Ishikawa (cell line): ENCODE results near the gene RPL15.

Experiments used
- CEBPB ChIP-seq: IDR thresholded peaks from 2 replicates; pipeline ENCODE4 v1.6.1; 2012
- CREB1 ChIP-seq: IDR thresholded peaks from 2 replicates; pipeline ENCODE4 v1.6.1; 2012; ENCODE audit warnings: low read depth
- EGR1 ChIP-seq: IDR thresholded peaks from 2 replicates; pipeline ENCODE4 v1.6.1; 2012
- EP300 ChIP-seq: IDR thresholded peaks from 2 replicates; pipeline ENCODE4 v1.6.1; 2012; ENCODE audit warnings: borderline replicate concordance
- FOXM1 ChIP-seq: IDR thresholded peaks from 2 replicates; pipeline ENCODE4 v1.6.1; 2012; ENCODE audit warnings: low read depth, borderline replicate concordance
- NFIC ChIP-seq: IDR thresholded peaks from 2 replicates; pipeline ENCODE4 v1.6.1; 2012
- RAD21 ChIP-seq: IDR thresholded peaks from 2 replicates; pipeline ENCODE4 v1.6.1; 2012; ENCODE audit warnings: low read depth
- TAF1 ChIP-seq: IDR thresholded peaks from 2 replicates; pipeline ENCODE4 v1.6.1; 2012; ENCODE audit warnings: low read depth, mild to moderate bottlenecking
- TCF12 ChIP-seq: IDR thresholded peaks from 2 replicates; pipeline ENCODE4 v1.6.1; 2012; ENCODE audit warnings: low read depth
- TEAD4 ChIP-seq: IDR thresholded peaks from 2 replicates; pipeline ENCODE4 v1.6.1; 2012
- YY1 ChIP-seq: IDR thresholded peaks from 2 replicates; pipeline ENCODE4 v1.6.1; 2012; ENCODE audit warnings: low read depth
- ZBTB7A ChIP-seq: IDR thresholded peaks from 2 replicates; pipeline ENCODE4 v1.6.1; 2012; ENCODE audit warnings: low read depth
- TF ChIP-seq, protein P1 (sequence below): IDR thresholded peaks from 2 replicates; pipeline ENCODE4 v1.6.1; 2012; ENCODE audit warnings: low read depth, mild to moderate bottlenecking
- TF ChIP-seq, protein P2 (sequence below): IDR thresholded peaks from 2 replicates; pipeline ENCODE4 v1.6.1; 2012
- TF ChIP-seq, protein P3 (sequence below): IDR thresholded peaks from 2 replicates; pipeline ENCODE4 v1.6.1; 2012

Gene RPL15

DNA sequence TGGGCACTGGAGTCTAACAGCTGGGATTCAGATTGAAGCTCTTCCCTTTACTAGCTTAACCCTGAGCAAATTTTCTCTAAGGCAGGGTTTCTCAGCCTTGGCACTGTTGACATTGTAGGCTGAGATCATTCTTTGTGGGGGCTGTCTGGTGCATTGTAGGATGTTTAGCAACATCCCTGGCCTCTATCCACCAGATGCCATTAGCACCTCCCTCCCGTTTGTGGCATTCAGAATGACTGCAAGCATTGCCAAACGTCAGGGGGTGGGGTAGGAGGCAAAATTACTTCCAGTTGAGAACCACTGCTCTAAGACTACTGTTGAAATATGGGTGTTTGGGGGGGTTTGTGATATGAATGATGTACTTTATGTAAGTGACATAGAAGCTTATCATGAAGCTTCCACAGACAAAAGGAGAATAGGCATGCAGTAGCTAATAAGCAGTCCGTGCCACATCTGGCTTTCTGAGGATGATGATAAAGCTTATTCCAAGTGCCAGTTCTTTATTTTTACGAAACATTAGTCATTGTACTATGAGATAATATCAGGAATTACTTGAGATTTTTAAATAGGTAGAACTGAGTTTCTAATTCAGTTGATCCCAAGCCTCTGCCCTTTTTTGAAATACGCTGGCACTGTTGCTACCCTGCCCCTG is 39.5 kb upstream of the RPL15 start:
- no peak for TF ChIP-seq EGR1
- no peak for TF ChIP-seq YY1
- TF ChIP-seq, protein P1, sequence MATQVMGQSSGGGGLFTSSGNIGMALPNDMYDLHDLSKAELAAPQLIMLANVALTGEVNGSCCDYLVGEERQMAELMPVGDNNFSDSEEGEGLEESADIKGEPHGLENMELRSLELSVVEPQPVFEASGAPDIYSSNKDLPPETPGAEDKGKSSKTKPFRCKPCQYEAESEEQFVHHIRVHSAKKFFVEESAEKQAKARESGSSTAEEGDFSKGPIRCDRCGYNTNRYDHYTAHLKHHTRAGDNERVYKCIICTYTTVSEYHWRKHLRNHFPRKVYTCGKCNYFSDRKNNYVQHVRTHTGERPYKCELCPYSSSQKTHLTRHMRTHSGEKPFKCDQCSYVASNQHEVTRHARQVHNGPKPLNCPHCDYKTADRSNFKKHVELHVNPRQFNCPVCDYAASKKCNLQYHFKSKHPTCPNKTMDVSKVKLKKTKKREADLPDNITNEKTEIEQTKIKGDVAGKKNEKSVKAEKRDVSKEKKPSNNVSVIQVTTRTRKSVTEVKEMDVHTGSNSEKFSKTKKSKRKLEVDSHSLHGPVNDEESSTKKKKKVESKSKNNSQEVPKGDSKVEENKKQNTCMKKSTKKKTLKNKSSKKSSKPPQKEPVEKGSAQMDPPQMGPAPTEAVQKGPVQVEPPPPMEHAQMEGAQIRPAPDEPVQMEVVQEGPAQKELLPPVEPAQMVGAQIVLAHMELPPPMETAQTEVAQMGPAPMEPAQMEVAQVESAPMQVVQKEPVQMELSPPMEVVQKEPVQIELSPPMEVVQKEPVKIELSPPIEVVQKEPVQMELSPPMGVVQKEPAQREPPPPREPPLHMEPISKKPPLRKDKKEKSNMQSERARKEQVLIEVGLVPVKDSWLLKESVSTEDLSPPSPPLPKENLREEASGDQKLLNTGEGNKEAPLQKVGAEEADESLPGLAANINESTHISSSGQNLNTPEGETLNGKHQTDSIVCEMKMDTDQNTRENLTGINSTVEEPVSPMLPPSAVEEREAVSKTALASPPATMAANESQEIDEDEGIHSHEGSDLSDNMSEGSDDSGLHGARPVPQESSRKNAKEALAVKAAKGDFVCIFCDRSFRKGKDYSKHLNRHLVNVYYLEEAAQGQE = no peak
- no peak for TF ChIP-seq TAF1
- no peak for TF ChIP-seq CREB1
- peak; percentile 45; the same call in 1 of the 2 replicates for TF ChIP-seq CEBPB
- TF ChIP-seq NFIC = 0 out of 2 replicates have a peak, but pooled peaks have one; percentile 19

DNA sequence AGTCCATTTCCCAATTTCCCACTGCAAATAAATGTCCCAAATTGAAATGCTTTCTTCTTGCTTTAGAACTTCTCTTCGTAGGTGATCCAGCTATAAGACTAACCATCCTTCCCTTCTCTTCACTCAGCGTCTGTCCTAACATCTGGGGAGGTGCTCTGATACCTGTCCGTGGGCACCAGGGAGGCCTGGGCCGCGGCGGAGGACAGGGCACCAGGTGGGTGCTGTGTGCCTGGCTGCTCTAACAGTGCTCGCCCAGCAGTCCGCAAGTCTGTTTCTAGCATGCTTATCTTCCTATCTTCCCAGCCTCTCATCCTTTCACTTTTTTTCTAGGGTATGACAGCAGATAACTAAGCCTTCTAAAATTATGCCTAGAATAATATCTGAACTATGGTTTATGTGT is 37.4 kb upstream of the RPL15 start:
- TF ChIP-seq TCF12 (no peak), EGR1 (no peak), CEBPB (no peak), FOXM1 (no peak), CREB1 (no peak), ZBTB7A (no peak), NFIC (no peak), EP300 (no peak), YY1 (no peak), RAD21 (no peak), TAF1 (no peak), TEAD4 (no peak)
- TF ChIP-seq, protein P1 = no peak
- TF ChIP-seq, protein P2, sequence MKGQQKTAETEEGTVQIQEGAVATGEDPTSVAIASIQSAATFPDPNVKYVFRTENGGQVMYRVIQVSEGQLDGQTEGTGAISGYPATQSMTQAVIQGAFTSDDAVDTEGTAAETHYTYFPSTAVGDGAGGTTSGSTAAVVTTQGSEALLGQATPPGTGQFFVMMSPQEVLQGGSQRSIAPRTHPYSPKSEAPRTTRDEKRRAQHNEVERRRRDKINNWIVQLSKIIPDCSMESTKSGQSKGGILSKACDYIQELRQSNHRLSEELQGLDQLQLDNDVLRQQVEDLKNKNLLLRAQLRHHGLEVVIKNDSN = no peak
- TF ChIP-seq, protein P3, sequence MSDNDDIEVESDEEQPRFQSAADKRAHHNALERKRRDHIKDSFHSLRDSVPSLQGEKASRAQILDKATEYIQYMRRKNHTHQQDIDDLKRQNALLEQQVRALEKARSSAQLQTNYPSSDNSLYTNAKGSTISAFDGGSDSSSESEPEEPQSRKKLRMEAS = no peak

DNA sequence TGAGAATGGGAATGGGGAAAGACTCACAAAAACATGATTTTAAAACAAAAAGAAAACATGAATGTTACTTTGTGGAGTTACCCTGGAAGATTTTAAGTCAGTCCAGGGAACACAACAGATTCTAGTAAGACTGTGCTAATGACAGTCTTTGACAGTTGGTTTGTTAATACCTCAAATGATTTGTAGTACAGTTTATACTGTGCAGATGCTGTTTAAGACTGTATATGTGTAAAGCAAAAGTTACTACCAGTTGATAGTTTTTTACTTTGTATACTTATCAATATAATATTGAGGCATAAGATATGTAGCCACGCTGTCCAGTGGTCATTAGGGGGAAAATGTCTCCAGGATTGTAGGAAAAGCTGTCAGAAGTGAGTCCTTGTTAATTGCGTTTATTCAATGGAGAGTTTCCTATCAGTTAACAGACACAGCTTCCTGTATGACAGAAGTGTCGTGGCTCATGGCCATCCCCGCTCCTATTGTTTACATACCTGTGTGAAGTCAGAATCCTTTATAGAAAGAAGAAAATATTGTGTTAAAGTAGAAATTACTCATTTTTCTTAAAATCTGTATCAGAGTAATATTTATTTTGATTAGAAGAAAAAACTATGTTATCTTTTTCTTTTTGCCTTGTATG is 36.1 kb upstream of the RPL15 start:
- TF ChIP-seq, protein P2 = no peak

DNA sequence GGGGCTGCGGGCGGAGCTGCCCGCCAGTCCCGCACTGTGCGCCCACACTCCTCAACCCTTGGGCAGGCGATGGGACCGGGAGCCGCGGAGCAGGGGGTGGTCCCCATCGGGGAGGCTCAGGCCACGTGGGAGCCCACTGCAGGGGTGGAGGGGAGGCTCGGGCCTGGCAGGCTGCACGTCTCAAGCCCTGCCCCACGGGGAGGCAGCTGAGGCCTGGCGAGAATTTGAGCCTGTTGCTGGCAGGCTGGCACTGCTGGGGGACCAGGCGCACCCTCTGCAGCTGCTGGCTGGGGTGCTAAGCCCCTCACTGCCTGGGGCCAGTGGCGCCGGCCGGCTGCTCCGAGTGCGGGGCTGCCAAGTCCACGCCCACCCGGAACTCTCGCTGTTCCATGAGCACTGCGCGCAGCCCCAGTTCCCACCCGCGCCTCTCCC is 34.4 kb upstream of the RPL15 start:
- no peak for TF ChIP-seq FOXM1
- TF ChIP-seq, protein P3 = no peak
- TF ChIP-seq RAD21 = no peak
- TF ChIP-seq TEAD4 = no peak
- no peak for TF ChIP-seq CREB1
- TF ChIP-seq NFIC = no peak
- TF ChIP-seq EGR1 = no peak
- TF ChIP-seq EP300 = no peak
- TF ChIP-seq ZBTB7A = no peak
- TF ChIP-seq, protein P1 = no peak
- TF ChIP-seq YY1 = no peak

DNA sequence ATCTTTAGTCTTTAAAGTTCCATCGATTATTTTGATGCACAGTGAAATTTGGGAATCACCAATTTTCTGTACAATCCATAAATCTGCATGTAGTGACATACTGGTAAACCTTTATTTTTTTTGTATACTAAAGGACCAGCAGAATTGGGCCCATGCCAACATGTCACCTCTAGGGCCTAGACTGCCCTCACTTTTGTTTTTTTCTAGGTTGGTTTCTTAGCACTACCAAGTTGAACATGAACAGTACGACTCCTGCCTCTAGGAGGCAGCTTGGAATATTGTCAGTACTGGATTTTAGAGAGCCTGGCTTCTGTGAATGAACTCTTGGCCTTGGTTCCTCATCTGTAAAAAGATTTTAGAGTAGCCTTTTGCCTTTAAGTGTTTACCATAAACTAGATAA is 32.5 kb upstream of the RPL15 start:
- TF ChIP-seq, protein P2 = no peak
- TF ChIP-seq TAF1 (no peak), CEBPB (no peak), EP300 (no peak), CREB1 (no peak)
- TF ChIP-seq, protein P1 = no peak
